ENCODE data around the gene H6PD. TPM values are rescaled to one million over a fixed set of nuclear protein-coding genes. Genes with fewer than 3 reads are reported as not detected.

The H6PD gene
- polyA plus RNA-seq, 10 donors = 29.4 to 51.8 (median 35.2) TPM

GRCh38 chr1:9202240-9202870 is 32.2 kb upstream of the H6PD start:
- no peak for DNase-seq

- DNase-seq = no peak
Observed at GRCh38 chr1:9203511-9203982, 31.0 kb upstream of the H6PD start.

- no peak for DNase-seq
Observed at GRCh38 chr1:9204156-9204720, 30.3 kb upstream of the H6PD start.

GRCh38 chr1:9207086-9207485 is 27.5 kb upstream of the H6PD start:
- no peak for DNase-seq

GRCh38 chr1:9207715-9208114 is 26.9 kb upstream of the H6PD start:
- no peak for DNase-seq

- DNase-seq = no peak
Observed at GRCh38 chr1:9211291-9211811, 23.2 kb upstream of the H6PD start.

GRCh38 chr1:9212735-9213134 is 21.8 kb upstream of the H6PD start:
- no peak for DNase-seq

- no peak for DNase-seq
Observed at GRCh38 chr1:9213956-9214355, 20.6 kb upstream of the H6PD start.

- no peak for DNase-seq
Observed at GRCh38 chr1:9218917-9219316, 15.7 kb upstream of the H6PD start.

GRCh38 chr1:9222846-9223625 is 11.5 kb upstream of the H6PD start:
- no peak for DNase-seq

GRCh38 chr1:9224664-9225410 is 9.7 kb upstream of the H6PD start:
- DNase-seq = no peak

GRCh38 chr1:9225411-9225785 is 9.2 kb upstream of the H6PD start:
- DNase-seq = no peak

- peak in 1 of 3 donors; percentile 67 for DNase-seq
Observed at GRCh38 chr1:9228609-9229008, 6.0 kb upstream of the H6PD start.

- DNase-seq = no peak
Observed at GRCh38 chr1:9229549-9229948, 5.0 kb upstream of the H6PD start.

- no peak for DNase-seq
Observed at GRCh38 chr1:9230869-9231533, 3.6 kb upstream of the H6PD start.

GRCh38 chr1:9231648-9232332 is 2.8 kb upstream of the H6PD start:
- no peak for DNase-seq

- peak in 1 of 3 donors; percentile 63 for DNase-seq
Observed at GRCh38 chr1:9233241-9233941, 1.2 kb upstream of the H6PD start.

- no peak for DNase-seq
Observed at GRCh38 chr1:9233942-9234222, 692 bp upstream of the H6PD start.

- DNase-seq = peak; percentile 61 to 81 (median 62)
Observed at GRCh38 chr1:9235096-9235459, 504 bp downstream of the H6PD start.

- DNase-seq = no peak
Observed at GRCh38 chr1:9235560-9235959, 986 bp downstream of the H6PD start.

GRCh38 chr1:9238134-9238533 is 3.6 kb downstream of the H6PD start:
- DNase-seq = no peak
